ENCODE data around the gene TIMP3.

TIMP3 gene

GRCh38 chr22:32830957-32831356 is 29.5 kb downstream of the TIMP3 start:
- Histone ChIP-seq H3K27me3 (replicated peaks; ENCODE audit: insufficient read depth, low read length) (no peaks in the 10 kb centered on the region), H3K4me2 (ENCODE audit: low read depth, low read length) (no peak overlapping the region), H3K36me3 (replicated peaks; ENCODE audit: insufficient read depth, low read length) (no peaks in the 10 kb centered on the region), H3K79me2 (ENCODE audit: low read length) (no peaks in the 10 kb centered on the region), H4K20me1 (ENCODE audit: insufficient read depth, low read length) (no peaks in the 10 kb centered on the region), H3F3A (ENCODE audit: insufficient read depth, low read length) (no peaks in the 10 kb centered on the region), H2AFZ (ENCODE audit: low read length) (no peak overlapping the region), H3K4me3 (ENCODE audit: low read length) (no peak overlapping the region), H3K9me2 (replicated peaks; ENCODE audit: insufficient read depth, low read length) (no peaks in the 10 kb centered on the region), H3K27ac (ENCODE audit: low read length) (no peak overlapping the region), H3K9me3 (replicated peaks; ENCODE audit: insufficient read depth, low read length) (no peaks in the 10 kb centered on the region), H3K4me1 (ENCODE audit: low read length) (no peaks in the 10 kb centered on the region), H3K9ac (ENCODE audit: low read length) (no peak overlapping the region)
- DNase-seq: no peak
- TF ChIP-seq, protein P1, sequence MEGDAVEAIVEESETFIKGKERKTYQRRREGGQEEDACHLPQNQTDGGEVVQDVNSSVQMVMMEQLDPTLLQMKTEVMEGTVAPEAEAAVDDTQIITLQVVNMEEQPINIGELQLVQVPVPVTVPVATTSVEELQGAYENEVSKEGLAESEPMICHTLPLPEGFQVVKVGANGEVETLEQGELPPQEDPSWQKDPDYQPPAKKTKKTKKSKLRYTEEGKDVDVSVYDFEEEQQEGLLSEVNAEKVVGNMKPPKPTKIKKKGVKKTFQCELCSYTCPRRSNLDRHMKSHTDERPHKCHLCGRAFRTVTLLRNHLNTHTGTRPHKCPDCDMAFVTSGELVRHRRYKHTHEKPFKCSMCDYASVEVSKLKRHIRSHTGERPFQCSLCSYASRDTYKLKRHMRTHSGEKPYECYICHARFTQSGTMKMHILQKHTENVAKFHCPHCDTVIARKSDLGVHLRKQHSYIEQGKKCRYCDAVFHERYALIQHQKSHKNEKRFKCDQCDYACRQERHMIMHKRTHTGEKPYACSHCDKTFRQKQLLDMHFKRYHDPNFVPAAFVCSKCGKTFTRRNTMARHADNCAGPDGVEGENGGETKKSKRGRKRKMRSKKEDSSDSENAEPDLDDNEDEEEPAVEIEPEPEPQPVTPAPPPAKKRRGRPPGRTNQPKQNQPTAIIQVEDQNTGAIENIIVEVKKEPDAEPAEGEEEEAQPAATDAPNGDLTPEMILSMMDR (IDR thresholded peaks at IDR 0.05; ENCODE audit: low read length): no peak
- no peak for TF ChIP-seq EZH2phosphoT487 (IDR thresholded peaks at IDR 0.05; ENCODE audit: low read length)
- TF ChIP-seq EZH2 (optimal IDR thresholded peaks at IDR 0.05; ENCODE audit: low read depth, low read length): no peak

DNA sequence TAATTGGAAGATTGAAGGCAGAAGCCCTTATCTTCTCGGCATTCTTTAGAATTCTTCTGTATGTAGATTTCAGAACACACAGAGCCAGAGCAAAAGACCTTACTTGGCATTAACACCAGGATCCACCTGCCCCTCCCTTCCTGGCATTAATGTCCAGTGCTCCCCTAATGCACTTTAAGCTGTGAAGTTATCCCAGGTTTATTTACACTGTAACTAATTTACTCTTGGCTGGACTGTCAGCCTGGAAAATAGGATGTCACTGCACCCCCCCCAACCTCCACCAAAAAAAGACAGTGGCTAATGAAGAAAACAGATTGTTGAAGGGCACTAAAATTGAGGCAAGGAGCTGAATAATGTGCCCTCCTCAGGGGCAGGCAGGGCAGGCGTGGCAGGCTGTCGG is 30.1 kb downstream of the TIMP3 start:
- no peaks in the 10 kb centered on the region for H3K9me2 ChIP-seq (replicated peaks; ENCODE audit: insufficient read depth, low read length)
- no peaks in the 10 kb centered on the region for H3K27me3 ChIP-seq (replicated peaks; ENCODE audit: insufficient read depth, low read length)
- H3K79me2 ChIP-seq (ENCODE audit: low read length): no peaks in the 10 kb centered on the region
- no peak overlapping the region for H3K4me3 ChIP-seq (ENCODE audit: low read length)
- no peak for TF ChIP-seq EZH2 (optimal IDR thresholded peaks at IDR 0.05; ENCODE audit: low read depth, low read length)
- TF ChIP-seq EZH2phosphoT487 (IDR thresholded peaks at IDR 0.05; ENCODE audit: low read length): no peak
- TF ChIP-seq, protein P1 (IDR thresholded peaks at IDR 0.05; ENCODE audit: low read length): no peak
- H3K36me3 ChIP-seq (replicated peaks; ENCODE audit: insufficient read depth, low read length): no peaks in the 10 kb centered on the region
- no peak overlapping the region for H3K4me2 ChIP-seq (ENCODE audit: low read depth, low read length)
- H3K4me1 ChIP-seq (ENCODE audit: low read length): no peaks in the 10 kb centered on the region
- DNase-seq: no peak
- H3F3A ChIP-seq (ENCODE audit: insufficient read depth, low read length): no peaks in the 10 kb centered on the region
- no peaks in the 10 kb centered on the region for H3K9me3 ChIP-seq (replicated peaks; ENCODE audit: insufficient read depth, low read length)
- H4K20me1 ChIP-seq (ENCODE audit: insufficient read depth, low read length): no peaks in the 10 kb centered on the region
- no peak overlapping the region for H3K9ac ChIP-seq (ENCODE audit: low read length)
- H3K27ac ChIP-seq (ENCODE audit: low read length): no peak overlapping the region
- 0 out of 2 replicates have a peak overlapping the region, but pooled peaks have one; percentile 14 for H2AFZ ChIP-seq (ENCODE audit: low read length)

DNA sequence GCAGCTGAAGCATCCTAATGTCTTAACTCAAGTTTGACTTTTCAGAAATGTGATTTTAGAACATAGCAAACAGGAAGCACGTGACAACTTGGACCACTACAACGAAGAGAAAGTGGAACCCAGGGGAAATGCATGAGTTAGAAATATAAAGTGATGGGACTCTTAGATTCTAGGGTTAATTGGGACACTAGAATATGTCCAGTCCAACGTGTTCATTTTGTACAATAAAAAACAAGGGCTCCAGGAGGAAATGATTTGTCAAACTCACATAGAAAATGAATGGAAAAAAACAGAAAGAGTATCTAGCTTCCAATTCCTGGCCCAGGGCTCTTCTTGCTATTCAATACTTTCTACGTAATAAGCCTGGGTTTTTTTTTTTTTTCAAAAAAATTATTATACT is 30.7 kb downstream of the TIMP3 start:
- Histone ChIP-seq H3K36me3 (replicated peaks; ENCODE audit: insufficient read depth, low read length) (no peaks in the 10 kb centered on the region), H3K9ac (ENCODE audit: low read length) (no peak overlapping the region), H3K9me3 (replicated peaks; ENCODE audit: insufficient read depth, low read length) (no peaks in the 10 kb centered on the region), H3K4me3 (ENCODE audit: low read length) (no peak overlapping the region), H3K27ac (ENCODE audit: low read length) (no peak overlapping the region), H3F3A (ENCODE audit: insufficient read depth, low read length) (no peaks in the 10 kb centered on the region), H4K20me1 (ENCODE audit: insufficient read depth, low read length) (no peaks in the 10 kb centered on the region), H3K9me2 (replicated peaks; ENCODE audit: insufficient read depth, low read length) (no peaks in the 10 kb centered on the region), H3K79me2 (ENCODE audit: low read length) (no peaks in the 10 kb centered on the region), H3K4me2 (ENCODE audit: low read depth, low read length) (no peak overlapping the region), H2AFZ (ENCODE audit: low read length) (0 out of 2 replicates have a peak overlapping the region, but pooled peaks have one; percentile 14), H3K27me3 (replicated peaks; ENCODE audit: insufficient read depth, low read length) (no peaks in the 10 kb centered on the region), H3K4me1 (ENCODE audit: low read length) (no peaks in the 10 kb centered on the region)
- DNase-seq: no peak
- TF ChIP-seq EZH2phosphoT487 (IDR thresholded peaks at IDR 0.05; ENCODE audit: low read length) (no peak), EZH2 (optimal IDR thresholded peaks at IDR 0.05; ENCODE audit: low read depth, low read length) (no peak)
- TF ChIP-seq, protein P1 (IDR thresholded peaks at IDR 0.05; ENCODE audit: low read length): no peak

All from MM.1S (cell line).